NCI-H128 (cell line): Measurements from ENCODE around the gene TAX1BP3.

Source experiments
- DNase-seq: peaks from one replicate; lab custom pipeline; 2025; ENCODE audit not compliant: unreplicated experiment; lab: John Stamatoyannopoulos, UW

Gene TAX1BP3

DNA sequence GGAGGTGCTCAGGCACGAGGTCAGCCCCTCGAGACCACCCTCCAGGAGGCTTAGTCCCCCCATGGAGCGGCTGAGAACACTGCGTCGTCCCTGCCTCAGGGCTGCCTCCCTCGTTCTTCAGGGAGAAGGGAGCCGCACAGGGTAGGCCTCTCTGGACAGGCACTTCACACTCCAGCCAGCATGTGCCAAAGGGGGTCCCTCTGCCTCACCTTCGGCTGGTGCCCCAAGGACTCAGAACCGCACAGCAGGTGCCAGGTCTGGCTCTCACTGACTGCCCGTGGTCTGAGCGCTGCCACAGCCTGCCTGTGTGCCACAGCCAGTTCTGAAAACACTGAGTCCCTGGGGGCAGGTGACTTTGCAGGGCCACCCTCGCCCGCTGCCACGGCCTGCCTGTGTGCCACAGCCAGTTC lies 20.5 kb upstream of the TAX1BP3 start:
- DNase-seq, result no peak

DNA sequence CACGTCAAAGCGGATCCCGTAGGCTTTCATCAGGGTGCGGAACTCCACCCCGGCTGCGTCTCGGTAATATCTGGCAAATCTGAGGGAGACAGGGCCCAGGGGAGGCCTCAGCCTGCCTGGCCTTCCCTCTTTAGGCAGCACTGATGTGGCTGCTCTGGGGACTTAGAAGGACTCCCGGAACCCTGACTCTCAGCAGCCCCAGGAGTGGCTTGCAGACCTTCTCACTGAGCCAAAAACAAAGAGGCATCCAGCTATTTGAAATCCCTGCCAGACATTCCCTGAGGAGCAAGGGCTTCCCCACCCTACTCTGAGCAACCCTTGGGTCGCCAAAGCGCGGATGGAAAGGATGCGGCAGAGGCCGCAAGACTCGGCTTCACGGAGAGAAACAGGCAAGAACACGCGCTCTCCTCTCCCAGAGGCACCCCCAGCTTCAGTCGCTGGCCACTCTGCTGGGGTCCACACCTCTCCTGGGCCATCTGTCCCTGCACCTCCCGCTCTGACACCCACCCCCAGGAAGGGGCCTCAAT lies 19.7 kb upstream of the TAX1BP3 start:
- no peak for DNase-seq

DNA sequence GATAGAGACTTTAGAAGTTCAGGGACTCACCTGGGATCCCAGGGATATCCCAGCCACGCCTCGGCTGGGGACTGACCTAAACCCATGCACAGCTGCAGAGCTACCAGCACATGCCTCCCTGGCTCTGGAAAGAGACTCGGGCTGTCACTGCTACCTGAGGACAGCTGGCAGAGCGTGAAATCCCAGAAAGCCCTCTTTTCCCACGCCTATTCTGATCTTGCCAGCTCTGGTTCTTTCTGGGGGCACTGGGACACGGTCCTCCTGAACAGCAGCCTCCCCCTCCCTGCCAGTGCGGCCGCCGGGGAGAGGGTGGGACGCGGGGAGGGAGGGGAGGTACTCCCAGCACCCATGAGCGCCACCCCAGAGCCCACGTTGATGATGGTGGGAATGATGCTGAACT lies 16.8 kb upstream of the TAX1BP3 start:
- no peak for DNase-seq

DNA sequence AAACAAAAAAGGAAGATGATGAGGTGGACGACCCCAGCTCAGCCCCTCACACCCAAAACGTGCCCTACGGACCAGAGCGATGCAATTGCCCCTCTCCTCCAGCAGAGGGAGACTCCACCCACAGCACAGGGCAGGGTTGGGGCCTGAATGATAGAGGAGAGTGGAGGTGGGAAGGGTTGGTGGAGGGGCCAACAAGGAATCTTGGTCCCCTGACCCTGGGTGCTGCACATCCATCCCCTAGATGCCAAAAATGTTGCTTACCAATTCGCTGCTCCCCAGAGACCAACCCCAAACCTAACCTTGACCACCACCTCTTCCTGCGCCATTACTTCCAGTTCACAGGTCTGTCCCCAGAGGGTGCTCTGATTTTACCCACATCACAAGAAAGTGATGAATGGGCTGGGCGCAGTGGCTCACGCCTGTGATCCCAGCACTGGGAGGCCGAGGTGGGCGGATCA lies 14.7 kb upstream of the TAX1BP3 start:
- no peak for DNase-seq

- no peak for DNase-seq
These were observed 13.7 kb upstream of the TAX1BP3 start for GRCh38 chr17:3682033-3682432.

GRCh38 chr17:3681565-3681964 lies 13.2 kb upstream of the TAX1BP3 start:
- DNase-seq, result no peak

- no peak for DNase-seq
These were observed 12.7 kb upstream of the TAX1BP3 start for GRCh38 chr17:3681057-3681456.

DNA sequence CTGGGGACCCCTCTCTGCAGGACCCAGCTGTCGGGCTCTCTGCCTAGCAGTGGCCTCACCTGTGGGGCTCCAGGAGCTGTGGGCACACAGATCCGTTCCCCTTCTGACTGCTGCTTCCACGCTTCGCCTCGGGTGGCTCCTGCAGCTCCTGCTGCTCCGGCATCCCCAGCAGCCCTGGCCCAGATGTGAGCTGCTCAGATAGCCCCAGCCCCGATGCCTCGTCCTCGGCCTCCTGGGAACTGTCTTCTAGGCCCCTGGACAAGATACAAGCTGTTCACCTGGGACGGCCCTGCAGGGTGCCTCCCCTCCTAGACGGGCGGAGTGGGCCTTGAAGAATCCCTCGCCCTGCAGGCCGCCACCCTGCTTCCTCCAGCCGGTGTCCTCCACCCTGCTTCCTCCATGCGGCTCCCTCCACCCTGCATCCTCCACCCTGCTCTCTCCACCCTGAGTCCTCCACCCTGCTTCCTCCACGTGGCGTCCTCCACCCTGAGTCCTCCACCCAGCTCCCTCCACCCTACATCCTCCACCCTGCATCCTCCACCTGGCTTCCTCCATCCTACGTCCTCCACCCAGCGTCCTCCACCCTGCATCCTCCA lies 11.3 kb upstream of the TAX1BP3 start:
- DNase-seq, result no peak

- DNase-seq, result no peak
These were observed 10.6 kb upstream of the TAX1BP3 start for GRCh38 chr17:3678821-3679530.

GRCh38 chr17:3678095-3678820 lies 9.9 kb upstream of the TAX1BP3 start:
- DNase-seq, result no peak

- no peak for DNase-seq
These were observed 7.5 kb upstream of the TAX1BP3 start for GRCh38 chr17:3675886-3676285.

- DNase-seq, result no peak
These were observed 4.2 kb upstream of the TAX1BP3 start for GRCh38 chr17:3672571-3672970.

- DNase-seq, result no peak
These were observed 1.2 kb upstream of the TAX1BP3 start for GRCh38 chr17:3669548-3669947.

DNA sequence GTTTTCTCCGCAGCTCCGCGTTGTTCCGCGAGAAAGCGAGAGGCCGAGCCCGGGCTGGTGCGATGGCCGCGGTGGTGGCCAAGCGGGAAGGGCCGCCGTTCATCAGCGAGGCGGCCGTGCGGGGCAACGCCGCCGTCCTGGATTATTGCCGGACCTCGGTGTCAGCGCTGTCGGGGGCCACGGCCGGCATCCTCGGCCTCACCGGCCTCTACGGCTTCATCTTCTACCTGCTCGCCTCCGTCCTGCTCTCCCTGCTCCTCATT lies 638 bp upstream of the TAX1BP3 start:
- no peak for DNase-seq

DNA sequence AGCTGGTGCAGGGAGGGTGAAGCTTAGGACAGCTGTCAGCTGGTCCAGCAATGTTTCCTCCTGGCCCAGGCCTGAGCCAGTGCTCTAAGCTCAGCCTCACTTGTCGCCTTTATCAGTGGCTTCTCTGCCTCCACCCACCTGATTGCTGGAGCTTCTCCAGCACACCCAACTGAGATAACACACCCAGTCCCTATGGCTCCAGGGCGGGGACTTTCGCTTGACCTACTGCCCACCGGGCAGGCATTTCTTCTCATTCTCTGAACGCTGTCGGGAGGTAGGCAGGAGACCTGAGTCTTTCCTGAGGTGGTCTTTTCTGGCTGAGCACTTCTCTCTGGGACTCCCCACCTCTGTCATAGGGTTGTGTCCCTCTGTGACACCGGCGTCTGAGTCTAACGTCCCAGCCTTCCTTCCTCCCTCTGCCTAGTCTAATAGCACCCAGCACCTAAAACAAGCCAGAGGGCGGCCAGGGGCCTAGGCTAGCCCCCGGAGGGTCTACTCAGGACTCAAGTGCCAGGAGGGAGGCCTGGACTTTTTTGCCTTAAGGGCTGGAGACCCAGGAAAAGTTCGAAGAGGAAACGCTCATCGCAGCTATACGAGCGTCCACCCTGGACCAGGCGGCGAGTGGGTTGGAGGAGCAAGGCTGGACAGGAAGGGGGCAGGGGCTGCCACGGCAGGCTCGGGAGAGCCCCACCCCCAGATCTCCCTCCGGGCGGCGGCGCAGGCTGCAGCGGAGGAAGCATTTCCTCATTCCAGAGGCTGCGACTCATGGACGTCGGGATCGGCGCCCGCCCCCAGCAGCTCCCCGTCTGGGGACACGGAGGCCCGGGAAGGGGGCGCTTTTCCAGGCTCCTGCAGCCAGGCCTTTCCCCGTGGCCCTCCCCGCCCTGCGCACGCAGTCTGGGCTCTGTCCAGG lies 756 bp downstream of the TAX1BP3 start:
- no peak for DNase-seq

DNA sequence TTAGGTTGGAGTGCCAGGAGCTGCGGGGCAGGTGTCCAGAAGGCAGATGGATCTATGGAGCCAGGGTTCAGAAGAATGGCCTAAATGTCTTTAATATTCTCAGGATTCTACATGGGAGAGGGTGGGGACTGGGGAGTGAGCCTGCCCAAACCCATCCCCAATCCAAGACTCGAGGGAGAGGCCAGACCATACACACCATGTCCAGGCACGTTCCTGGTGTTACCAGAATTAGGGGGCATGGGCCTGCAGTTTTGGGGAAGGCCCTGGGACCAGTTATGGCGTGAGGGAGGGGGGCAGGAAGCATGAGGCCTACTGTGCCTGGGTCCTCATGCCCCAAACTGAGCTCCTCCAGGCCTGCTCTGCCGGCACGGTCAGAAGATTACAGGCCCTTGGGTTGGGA lies 1.9 kb downstream of the TAX1BP3 start:
- DNase-seq, result no peak

- DNase-seq, result no peak
These were observed 2.5 kb downstream of the TAX1BP3 start for GRCh38 chr17:3665834-3666233.

DNA sequence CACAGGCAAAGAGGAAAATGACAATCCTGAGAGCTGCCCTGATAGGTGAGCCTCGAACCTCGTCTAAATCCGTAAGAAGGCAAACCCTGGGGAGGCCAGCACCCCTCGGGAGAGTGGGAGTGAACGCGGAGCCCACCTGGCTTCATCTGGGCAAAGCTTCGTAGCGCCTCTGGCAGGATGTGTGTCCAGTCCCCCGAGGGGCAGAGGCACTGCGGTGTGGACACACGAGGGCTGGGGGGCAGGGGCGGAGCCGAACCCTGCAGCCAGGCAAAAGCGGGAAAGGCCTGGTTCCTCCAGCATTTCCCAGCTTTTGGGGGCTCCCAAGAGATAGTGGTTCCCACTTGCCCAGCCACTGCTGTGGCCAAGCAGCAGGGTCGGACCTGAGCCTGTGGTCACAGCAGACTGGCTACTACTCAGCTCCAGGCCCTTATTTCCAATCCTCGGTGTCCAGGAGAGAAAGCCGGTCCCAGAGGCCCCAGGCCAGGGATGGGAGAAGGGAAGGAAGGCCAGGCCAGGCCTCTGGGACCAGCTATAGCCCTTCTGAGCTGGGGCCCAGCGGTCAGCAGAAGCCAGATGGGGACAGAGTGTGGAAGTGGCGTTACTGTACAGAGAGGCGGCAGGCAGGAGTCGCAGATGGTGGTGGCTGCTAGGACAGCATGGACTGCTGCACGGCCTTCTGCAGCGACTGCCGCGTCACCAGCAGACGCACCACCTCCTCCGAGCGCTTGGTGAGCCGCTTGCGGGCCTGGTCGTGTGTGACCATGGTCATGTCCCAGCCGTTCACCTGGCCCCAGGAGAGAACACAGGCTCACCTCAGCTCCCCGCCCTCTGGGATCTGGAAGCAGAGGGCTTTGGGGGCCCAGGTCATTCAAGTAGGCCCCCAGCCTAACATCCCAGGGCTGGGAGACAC lies 5.0 kb downstream of the TAX1BP3 start:
- DNase-seq, result no peak

- no peak for DNase-seq
These were observed 8.0 kb downstream of the TAX1BP3 start for GRCh38 chr17:3660311-3660891.
